Activated B cell treated with CpG ODN at 0.5 μM for 24 hours (primary cell): ENCODE results near the gene OR51B5. TPM values are rescaled to one million over a fixed set of nuclear protein-coding genes. Genes with fewer than 3 reads are reported as not detected.
"Not testable (repeated sequence)": the region's sequence is repeated elsewhere in the genome, so short reads cannot be mapped to it uniquely, and the experiment has no call there.

Source experiments
- ATAC-seq: fragments of 200-7000 bp; cut with Tn5 transposase; one replicate; pipeline ENCODE4 v1.10.0; 2021; ENCODE audit warnings: low read depth, mild to moderate bottlenecking, moderate library complexity
- CTCF ChIA-PET: fragments of 350-600 bp; sonication (Branson Sonifier 250); formaldehyde crosslinking; loops from one replicate; lab custom pipeline; 2021; ENCODE audit warnings: antibody characterized with exemption; lab: Charles Lee
- POLR2A ChIA-PET: fragments of 350-600 bp; sonication (Branson Sonifier 250); formaldehyde crosslinking; loops from one replicate; lab custom pipeline; 2021; ENCODE audit warnings: antibody characterized with exemption; lab: Charles Lee
- DNase-seq: peaks from one replicate; pipeline ENCODE4 v3.0.0; 2022
- H3K27ac Mint-ChIP-seq: one replicate; pipeline ENCODE4 v1.8.0; 2020; ENCODE audit warnings: mixed read lengths
- H3K27me3 Mint-ChIP-seq: one replicate; pipeline ENCODE4 v1.8.0; 2021; ENCODE audit warnings: mixed read lengths
- H3K36me3 Mint-ChIP-seq: one replicate; pipeline ENCODE4 v1.8.0; 2021; ENCODE audit warnings: low read depth, mixed read lengths
- H3K4me1 Mint-ChIP-seq: one replicate; pipeline ENCODE4 v1.8.0; 2021; ENCODE audit warnings: mixed read lengths
- H3K4me3 Mint-ChIP-seq: one replicate; pipeline ENCODE4 v1.8.0; 2020; ENCODE audit warnings: mild to moderate bottlenecking, mixed read lengths
- H3K9me3 Mint-ChIP-seq: one replicate; pipeline ENCODE4 v1.8.0; 2020; ENCODE audit warnings: mixed read lengths
- CTCF ChIP-seq: fragments of 200-600 bp; IDR thresholded peaks from one replicate; pipeline ENCODE4 v1.8.0; 2022; ENCODE audit warnings: antibody characterized with exemption, mild to moderate bottlenecking
- intact Hi-C: fragments of 100-400 bp; cut with micrococcal nuclease; formaldehyde crosslinking; loops from one replicate; pipeline ENCODE4 v1.15.1; 2024
- total RNA-seq: library from RNA; stranded (reverse); gene quantifications from 2 replicates; pipeline ENCODE4 v1.2.3, GENCODE V29; 2022

OR51B5 gene
- total RNA-seq, 1 donor from 2014 or later: not detected

DNA sequence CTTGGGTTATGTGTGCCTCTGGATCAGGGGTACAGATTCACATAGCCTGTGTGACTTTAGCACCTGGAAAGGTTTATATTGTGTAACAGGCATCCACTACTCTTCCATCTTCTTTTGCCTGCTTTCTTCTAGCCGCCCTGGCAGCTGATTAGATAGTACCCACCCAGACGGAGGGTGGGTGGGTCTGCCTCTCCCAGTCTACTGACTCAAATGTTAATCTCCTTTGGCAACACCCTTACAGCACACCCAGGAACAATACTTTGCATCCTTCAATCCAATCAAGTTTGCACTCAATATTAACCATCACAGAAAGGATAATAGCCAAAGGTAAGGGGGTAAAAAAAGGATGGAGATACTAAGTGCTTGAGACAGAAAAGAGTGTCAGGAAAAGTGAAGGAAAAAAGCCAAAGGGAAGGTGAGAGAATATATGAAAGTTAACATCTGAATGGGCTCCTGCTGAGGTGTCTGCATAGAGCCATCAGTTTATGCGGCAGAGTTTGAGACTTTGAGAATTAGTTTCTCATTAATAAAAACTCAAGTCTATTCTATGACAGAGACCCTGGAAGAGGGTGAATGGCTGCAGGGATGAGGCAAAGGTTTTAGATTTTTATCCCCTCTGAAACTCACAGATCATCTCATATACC lies 5.3 kb upstream of the OR51B5 start:
- H3K4me3 Mint-ChIP-seq: no peak overlapping the region
- no peaks in the 10 kb centered on the region for H3K36me3 Mint-ChIP-seq
- H3K27me3 Mint-ChIP-seq: peaks cover 5% of the 10 kb centered on the region
- H3K9me3 Mint-ChIP-seq: no peaks in the 10 kb centered on the region
- ATAC-seq (no peak), DNase-seq (no peak)
- no peak for TF ChIP-seq CTCF
- no peak overlapping the region for H3K27ac Mint-ChIP-seq
- intact Hi-C loops: no loop called here
- no peaks in the 10 kb centered on the region for H3K4me1 Mint-ChIP-seq
- POLR2A ChIA-PET: no interaction called here
- CTCF ChIA-PET: no interaction called here

DNA sequence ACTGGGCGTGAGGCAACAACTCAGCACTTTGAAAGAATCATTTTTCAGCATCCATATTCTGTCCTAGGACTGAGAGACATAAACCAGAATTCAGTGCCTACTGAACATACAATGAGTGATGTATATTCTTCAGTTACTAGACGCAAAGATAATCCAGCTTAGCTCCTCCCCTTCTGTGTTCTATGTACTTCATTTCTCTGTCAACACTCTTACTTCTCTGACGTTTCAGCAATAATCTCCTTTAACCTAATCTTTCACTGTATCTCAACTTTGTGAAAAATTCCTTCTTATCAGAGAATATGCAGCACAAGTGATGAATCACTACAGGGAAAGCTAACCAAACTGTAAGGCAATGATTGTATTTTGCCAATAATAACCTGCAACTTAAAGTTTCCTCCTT lies 2.5 kb upstream of the OR51B5 start:
- Mint-ChIP-seq H3K27ac (no peak overlapping the region), H3K36me3 (no peaks in the 10 kb centered on the region), H3K4me1 (no peaks in the 10 kb centered on the region), H3K27me3 (peaks cover 10% of the 10 kb centered on the region), H3K9me3 (no peaks in the 10 kb centered on the region), H3K4me3 (no peak overlapping the region)
- ChIA-PET POLR2A (no interaction called here), CTCF (no interaction called here)
- intact Hi-C loops: no loop called here
- DNase-seq (no peak), ATAC-seq (no peak)
- TF ChIP-seq CTCF: no peak

DNA sequence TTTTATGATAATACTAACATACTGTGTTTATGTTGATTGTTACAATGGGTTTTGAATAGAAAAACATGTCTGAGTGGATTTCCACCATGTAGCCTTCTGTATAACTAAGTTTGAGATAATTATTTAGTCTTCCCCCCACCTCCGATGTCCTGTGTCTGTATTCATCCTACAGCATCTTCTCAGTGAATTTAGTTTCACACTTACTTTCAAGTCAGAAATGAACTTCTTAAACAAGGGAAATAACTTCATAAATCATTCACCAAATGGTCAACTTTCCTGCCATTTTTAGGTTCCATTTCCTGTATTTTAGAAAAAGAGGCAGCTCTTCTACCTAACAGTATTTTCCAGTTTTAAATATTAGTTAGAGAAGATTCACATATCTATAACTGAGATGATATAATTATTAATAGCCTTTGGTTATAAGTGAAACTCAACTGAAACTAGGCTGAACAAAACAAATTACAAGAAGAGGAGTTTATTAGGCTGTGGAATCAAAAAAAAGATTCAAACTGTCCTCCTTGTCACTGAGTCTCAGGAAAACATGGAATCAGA lies 3.5 kb downstream of the OR51B5 start:
- ATAC-seq (no peak), DNase-seq (no peak)
- H3K36me3 Mint-ChIP-seq: no peaks in the 10 kb centered on the region
- H3K4me3 Mint-ChIP-seq: no peak overlapping the region
- ChIA-PET POLR2A (no interaction called here), CTCF (no interaction called here)
- H3K27ac Mint-ChIP-seq: no peak overlapping the region
- no peaks in the 10 kb centered on the region for H3K4me1 Mint-ChIP-seq
- TF ChIP-seq CTCF: no peak
- H3K9me3 Mint-ChIP-seq: no peaks in the 10 kb centered on the region
- intact Hi-C loops: no loop called here
- peaks cover 5% of the 10 kb centered on the region for H3K27me3 Mint-ChIP-seq

DNA sequence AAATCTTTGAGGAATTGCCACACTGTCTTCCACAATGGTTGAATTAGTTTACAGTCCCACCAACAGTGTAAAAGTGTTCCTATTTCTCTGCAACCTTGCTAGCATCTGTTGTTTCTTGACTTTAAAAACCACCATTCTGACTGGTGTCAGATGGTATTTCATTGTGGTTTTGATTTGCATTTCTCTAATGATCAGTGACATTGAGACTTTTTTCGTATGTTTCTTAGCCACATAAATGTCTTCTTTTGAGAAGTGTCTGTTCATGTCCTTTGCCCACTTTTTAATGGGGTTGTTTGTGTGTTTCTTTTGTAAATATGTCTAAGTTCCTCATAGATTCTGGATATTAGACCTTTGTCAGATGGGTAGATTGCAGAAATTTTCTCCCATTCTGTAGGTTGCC lies 6.1 kb downstream of the OR51B5 start:
- H3K4me1 Mint-ChIP-seq, POLR2A ChIA-PET, H3K27me3 Mint-ChIP-seq, CTCF ChIA-PET, ATAC-seq, DNase-seq, H3K36me3 Mint-ChIP-seq, H3K9me3 Mint-ChIP-seq, H3K4me3 Mint-ChIP-seq, H3K27ac Mint-ChIP-seq, intact Hi-C loops: not testable (repeated sequence)

- CTCF ChIA-PET: no interaction called here
- Mint-ChIP-seq H3K36me3 (no peaks in the 10 kb centered on the region), H3K4me1 (no peaks in the 10 kb centered on the region), H3K27me3 (no peaks in the 10 kb centered on the region), H3K4me3 (no peak overlapping the region), H3K27ac (no peak overlapping the region), H3K9me3 (no peaks in the 10 kb centered on the region)
- no peak for TF ChIP-seq CTCF
- DNase-seq (no peak), ATAC-seq (no peak)
- intact Hi-C loops: no loop called here
- POLR2A ChIA-PET: no interaction called here
Measured at GRCh38 chr11:5336331-5336730, 7.0 kb downstream of the OR51B5 start.

DNA sequence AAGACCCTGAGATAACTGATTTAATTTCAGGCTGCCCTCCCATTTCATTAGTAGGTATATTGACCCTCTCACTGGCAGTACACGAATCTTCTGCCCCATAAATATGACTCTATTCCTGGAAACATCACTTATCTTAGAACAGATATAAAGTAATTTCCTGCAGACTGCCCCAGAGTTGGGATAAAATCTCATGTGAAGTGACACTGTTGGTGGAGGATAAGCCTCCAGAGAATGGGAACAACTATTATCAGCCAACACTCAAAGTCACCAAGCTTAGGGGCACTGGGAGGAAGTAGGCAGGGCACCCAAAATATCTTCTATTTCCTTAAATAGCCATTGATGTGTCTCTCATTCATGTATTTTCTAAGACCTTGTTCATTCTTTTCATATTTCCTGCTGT lies 8.2 kb downstream of the OR51B5 start:
- TF ChIP-seq CTCF: no peak
- ATAC-seq (no peak), DNase-seq (no peak)
- intact Hi-C loops: no loop called here
- H3K36me3 Mint-ChIP-seq: no peaks in the 10 kb centered on the region
- H3K27ac Mint-ChIP-seq: no peak overlapping the region
- no peaks in the 10 kb centered on the region for H3K27me3 Mint-ChIP-seq
- POLR2A ChIA-PET: no interaction called here
- no peak overlapping the region for H3K4me3 Mint-ChIP-seq
- no peaks in the 10 kb centered on the region for H3K4me1 Mint-ChIP-seq
- CTCF ChIA-PET: no interaction called here
- H3K9me3 Mint-ChIP-seq: no peaks in the 10 kb centered on the region
